Endodermal cell (in vitro differentiated cells): ENCODE data around the gene FREY1. TPM values are rescaled to one million over a fixed set of nuclear protein-coding genes. Genes with fewer than 3 reads are reported as not detected.

Experiments
- DNase-seq: peaks from one replicate; pipeline ENCODE4 v3.0.0-alpha.2; 2017
- H3K27ac ChIP-seq: 2 replicates; pipeline ENCODE4 v1.5.1; 2013; ENCODE audit warnings: mild to moderate bottlenecking, low read depth, low read length, moderate library complexity
- H3K27me3 ChIP-seq: 2 replicates; pipeline ENCODE4 v1.6.1; 2013; ENCODE audit warnings: mild to moderate bottlenecking, low read length, moderate library complexity; ENCODE audit not compliant: insufficient read depth, control insufficient read depth, poor library complexity, severe bottlenecking
- H3K36me3 ChIP-seq: 2 replicates; pipeline ENCODE4 v1.7.0; 2013; ENCODE audit warnings: mild to moderate bottlenecking, low read length, moderate library complexity; ENCODE audit not compliant: control insufficient read depth, insufficient read depth
- H3K4me1 ChIP-seq: one replicate; pipeline ENCODE4 v1.7.0; 2013; ENCODE audit warnings: low read length; ENCODE audit not compliant: control insufficient read depth, insufficient read depth
- H3K4me3 ChIP-seq: 2 replicates; pipeline ENCODE4 v1.5.1; 2013; ENCODE audit warnings: mild to moderate bottlenecking, low read length, moderate library complexity
- H3K9ac ChIP-seq: 2 replicates; pipeline ENCODE4 v1.6.1; 2013; ENCODE audit warnings: mild to moderate bottlenecking, low read length, moderate library complexity; ENCODE audit not compliant: poor library complexity, severe bottlenecking; ENCODE audit errors: extremely low read depth
- H3K9me3 ChIP-seq: 2 replicates; pipeline ENCODE4 v1.6.1; 2013; ENCODE audit warnings: mild to moderate bottlenecking, low read length, moderate library complexity; ENCODE audit not compliant: control insufficient read depth
- H3K27ac Mint-ChIP-seq: 2 replicates; pipeline ENCODE4 v1.8.0; 2020; ENCODE audit warnings: mixed read lengths
- H3K27me3 Mint-ChIP-seq: 2 replicates; pipeline ENCODE4 v1.8.0; 2021; ENCODE audit warnings: mild to moderate bottlenecking, mixed read lengths; ENCODE audit not compliant: insufficient read depth
- H3K36me3 Mint-ChIP-seq: 2 replicates; pipeline ENCODE4 v1.8.0; 2020; ENCODE audit warnings: low read depth, mixed read lengths
- H3K4me1 Mint-ChIP-seq: 2 replicates; pipeline ENCODE4 v1.8.0; 2020; ENCODE audit warnings: mixed read lengths
- H3K4me3 Mint-ChIP-seq: 2 replicates; pipeline ENCODE4 v1.8.0; 2020; ENCODE audit warnings: mild to moderate bottlenecking, moderate library complexity, mixed read lengths
- H3K9me3 Mint-ChIP-seq: 2 replicates; pipeline ENCODE4 v1.8.0; 2020; ENCODE audit warnings: mild to moderate bottlenecking, mixed read lengths
- CTCF ChIP-seq: fragments of 200-600 bp; sonication (generic); conservative IDR thresholded peaks from 2 replicates; pipeline ENCODE4 v1.5.0; 2021; ENCODE audit warnings: antibody characterized with exemption, mild to moderate bottlenecking
- WGBS, 2 experiments: methylation state at CpG; one replicate each; pipeline versions ENCODE4 v1.1.5 to v1.1.7; 2013; ENCODE audit warnings: missing lambda C conversion rate in 2 of 2, mixed read lengths in 1 of 2; ENCODE audit not compliant: insufficient coverage in 1 of 2, insufficient read length in 1 of 2; 5-methylcytosine and 5-hydroxymethylcytosine counted together
- total RNA-seq, 2 donors: library from RNA; stranded (reverse); fragmentation: NEBNext Ultra II Directional in 1 of 2; extraction: Animal tissue kit (Norgen Biotek cat#: 25700) in 1 of 2; gene quantifications; 2 replicates in 1 of 2; 3 replicates in 1 of 2; pipeline ENCODE4 v1.2.1, GENCODE V29; 2021

Gene FREY1
- total RNA-seq, 2 donors from 2014 or later: 1.1 to 1.5 TPM

- peak; percentile 41 for DNase-seq
- WGBS, 2 experiments: 91 to 93% methylated on average over 9 to 15 of the region's 15 CpGs
Measured at GRCh38 chr11:45927332-45927683, 20.2 kb upstream of the FREY1 start.

GRCh38 chr11:45926536-45927331 lies 19.7 kb upstream of the FREY1 start:
- 95% methylated on average over 6 to 12 of the region's 12 CpGs for WGBS, 2 experiments
- H3K9me3 Mint-ChIP-seq: no peaks in the 10 kb centered on the region
- H3K27ac Mint-ChIP-seq: no peak overlapping the region
- H3K9ac ChIP-seq: no peak overlapping the region
- H3K4me3 Mint-ChIP-seq: no peak overlapping the region
- peaks cover 13% of the 10 kb centered on the region for H3K27me3 Mint-ChIP-seq
- peaks cover 3% of the 10 kb centered on the region for H3K36me3 ChIP-seq
- peaks cover 22% of the 10 kb centered on the region for H3K27me3 ChIP-seq
- H3K4me3 ChIP-seq: no peak overlapping the region
- TF ChIP-seq CTCF: no peak
- no peaks in the 10 kb centered on the region for H3K9me3 ChIP-seq
- H3K4me1 ChIP-seq: no peaks in the 10 kb centered on the region
- peaks cover 2% of the 10 kb centered on the region for H3K36me3 Mint-ChIP-seq
- no peak overlapping the region for H3K27ac ChIP-seq
- DNase-seq: no peak
- H3K4me1 Mint-ChIP-seq: peaks cover 4% of the 10 kb centered on the region

More at GRCh38 chr11:45927332-45927683, 20.2 kb upstream of the FREY1 start:
- peaks cover 3% of the 10 kb centered on the region for H3K4me1 Mint-ChIP-seq
- Histone ChIP-seq H3K27me3 (peaks cover 22% of the 10 kb centered on the region), H3K4me1 (no peaks in the 10 kb centered on the region), H3K9me3 (no peaks in the 10 kb centered on the region), H3K4me3 (no peak overlapping the region), H3K36me3 (peaks cover 3% of the 10 kb centered on the region), H3K9ac (no peak overlapping the region), H3K27ac (no peak overlapping the region)
- H3K4me3 Mint-ChIP-seq: no peak overlapping the region
- peaks cover 13% of the 10 kb centered on the region for H3K27me3 Mint-ChIP-seq
- peaks cover 4% of the 10 kb centered on the region for H3K36me3 Mint-ChIP-seq
- no peak overlapping the region for H3K27ac Mint-ChIP-seq
- no peak for TF ChIP-seq CTCF
- no peaks in the 10 kb centered on the region for H3K9me3 Mint-ChIP-seq

GRCh38 chr11:45926001-45926401 lies 18.9 kb upstream of the FREY1 start:
- H3K9ac ChIP-seq: no peak overlapping the region

More at GRCh38 chr11:45926001-45926401, 18.9 kb upstream of the FREY1 start:
- peaks cover 2% of the 10 kb centered on the region for H3K4me1 ChIP-seq
- no peaks in the 10 kb centered on the region for H3K36me3 ChIP-seq
- H3K4me3 ChIP-seq: no peak overlapping the region
- peaks cover 2% of the 10 kb centered on the region for H3K36me3 Mint-ChIP-seq
- no peaks in the 10 kb centered on the region for H3K9me3 Mint-ChIP-seq
- H3K27ac ChIP-seq: no peak overlapping the region
- no peaks in the 10 kb centered on the region for H3K9me3 ChIP-seq
- H3K27ac Mint-ChIP-seq: no peak overlapping the region
- peaks cover 28% of the 10 kb centered on the region for H3K27me3 ChIP-seq
- peak; percentile 45 for DNase-seq
- WGBS, 2 experiments: 86 to 87% methylated on average over 5 to 12 of the region's 12 CpGs
- H3K27me3 Mint-ChIP-seq: peaks cover 19% of the 10 kb centered on the region
- peaks cover 11% of the 10 kb centered on the region for H3K4me1 Mint-ChIP-seq
- no peak for TF ChIP-seq CTCF
- H3K4me3 Mint-ChIP-seq: no peak overlapping the region
